ENCODE measurements around the gene EHBP1L1.

Gene EHBP1L1

DNA sequence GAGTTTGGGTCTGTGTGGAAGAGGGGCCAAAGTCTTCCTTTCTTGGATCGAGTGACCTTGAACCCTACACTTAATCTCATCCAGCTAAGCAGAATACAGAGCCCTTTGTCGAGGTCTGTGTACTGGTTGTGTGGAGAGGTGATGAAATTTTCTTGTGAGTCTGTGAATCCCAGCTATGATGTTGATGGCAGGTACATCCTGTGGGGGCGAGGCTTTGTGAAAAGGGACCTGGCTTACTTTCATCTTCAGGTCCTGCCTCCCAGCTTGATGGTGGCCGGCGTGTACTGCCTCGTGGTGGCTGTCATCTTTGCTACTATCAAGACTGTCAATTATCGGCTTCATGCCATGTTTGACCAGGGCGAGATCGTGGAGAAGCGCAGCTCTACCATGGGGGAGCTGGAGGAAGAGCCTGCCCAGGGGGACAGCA, 40.7 kb downstream of the EHBP1L1 start:
- no peak for DNase-seq (ENCODE audit: low read depth, low spot score)

DNA sequence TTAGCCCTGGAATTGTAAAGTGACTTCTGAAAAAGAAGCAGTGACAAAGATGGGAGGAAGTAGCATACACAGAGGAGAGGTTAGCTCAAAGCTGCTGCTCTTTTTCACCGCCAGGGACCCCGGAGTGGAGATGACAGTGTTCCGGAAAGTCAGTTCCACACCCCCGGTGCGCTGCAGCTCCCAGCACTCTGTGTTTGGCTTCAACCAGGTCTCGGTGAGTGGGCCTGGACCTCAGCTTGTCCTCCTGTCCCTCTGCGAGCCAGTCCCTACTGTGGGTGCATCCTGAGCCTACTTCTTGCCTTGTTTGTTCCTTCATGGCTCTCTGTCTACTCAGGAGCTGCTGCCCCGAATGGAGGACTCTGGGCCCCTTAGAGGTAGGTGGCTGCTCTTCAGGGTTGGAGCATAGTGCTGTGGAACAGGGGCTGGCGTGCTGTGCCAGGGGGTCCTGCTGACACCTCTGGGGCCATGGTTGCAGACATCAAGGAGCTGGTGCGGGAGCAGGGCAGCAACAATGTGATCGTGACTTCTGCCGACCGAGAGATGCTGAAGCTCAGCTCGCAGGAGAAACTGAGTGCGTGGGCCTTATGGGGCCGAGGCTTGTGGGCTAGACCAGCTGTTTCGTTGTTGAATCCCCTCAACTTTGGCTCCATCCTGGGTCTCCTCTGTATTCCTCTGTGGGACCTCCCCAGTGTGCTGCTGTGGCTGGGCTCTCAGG, 41.4 kb downstream of the EHBP1L1 start:
- no peak for DNase-seq (ENCODE audit: low read depth, low spot score)

DNA sequence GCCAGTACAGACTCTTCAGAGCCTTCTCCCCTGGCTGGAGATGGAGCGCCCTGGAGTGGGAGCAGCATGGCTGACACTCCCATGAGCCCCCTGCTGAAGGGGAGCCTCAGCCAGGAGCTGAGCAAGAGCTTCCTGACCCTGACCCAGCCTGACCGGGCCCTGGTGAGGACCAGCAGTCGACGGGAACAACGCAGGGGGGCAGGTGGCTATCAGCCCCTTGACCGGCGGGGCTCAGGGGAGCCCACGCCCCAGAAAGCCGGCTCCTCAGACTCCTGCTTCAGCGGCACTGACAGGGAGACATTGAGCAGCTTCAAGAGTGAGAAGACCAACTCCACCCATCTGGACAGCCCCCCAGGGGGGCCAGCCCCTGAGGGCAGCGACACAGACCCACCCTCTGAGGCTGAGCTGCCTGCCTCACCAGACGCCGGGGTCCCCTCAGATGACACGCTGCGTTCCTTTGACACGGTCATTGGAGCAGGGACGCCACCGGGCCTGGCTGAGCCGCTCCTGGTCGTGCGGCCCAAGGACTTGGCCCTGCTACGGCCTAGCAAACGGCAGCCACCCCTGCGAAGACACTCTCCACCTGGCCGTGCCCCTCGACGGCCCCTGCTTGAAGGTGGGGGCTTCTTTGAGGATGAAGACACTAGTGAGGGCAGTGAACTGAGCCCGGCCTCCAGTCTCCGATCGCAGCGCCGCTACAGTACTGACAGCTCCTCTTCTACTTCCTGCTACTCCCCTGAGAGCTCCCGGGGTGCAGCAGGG, 42.3 kb downstream of the EHBP1L1 start:
- DNase-seq (ENCODE audit: low read depth, low spot score), result no peak

DNA sequence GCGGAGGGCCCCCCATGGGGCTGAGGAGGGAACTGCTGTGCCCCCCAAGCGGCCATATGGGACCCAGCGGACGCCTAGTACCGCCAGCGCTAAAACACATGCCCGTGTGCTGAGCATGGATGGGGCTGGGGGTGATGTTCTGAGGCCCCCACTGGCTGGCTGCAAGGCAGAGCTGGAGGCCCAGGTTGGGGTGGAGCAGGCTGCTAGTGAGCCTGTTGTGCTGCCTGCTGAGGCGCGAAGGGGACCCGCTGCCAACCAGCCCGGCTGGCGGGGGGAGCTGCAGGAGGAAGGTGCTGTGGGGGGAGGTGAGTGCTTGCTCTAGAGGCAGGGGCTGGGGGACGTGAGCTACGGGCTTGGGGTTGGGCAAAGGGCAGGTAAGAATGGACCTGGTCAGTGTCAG, 42.9 kb downstream of the EHBP1L1 start:
- no peak for DNase-seq (ENCODE audit: low read depth, low spot score)

DNA sequence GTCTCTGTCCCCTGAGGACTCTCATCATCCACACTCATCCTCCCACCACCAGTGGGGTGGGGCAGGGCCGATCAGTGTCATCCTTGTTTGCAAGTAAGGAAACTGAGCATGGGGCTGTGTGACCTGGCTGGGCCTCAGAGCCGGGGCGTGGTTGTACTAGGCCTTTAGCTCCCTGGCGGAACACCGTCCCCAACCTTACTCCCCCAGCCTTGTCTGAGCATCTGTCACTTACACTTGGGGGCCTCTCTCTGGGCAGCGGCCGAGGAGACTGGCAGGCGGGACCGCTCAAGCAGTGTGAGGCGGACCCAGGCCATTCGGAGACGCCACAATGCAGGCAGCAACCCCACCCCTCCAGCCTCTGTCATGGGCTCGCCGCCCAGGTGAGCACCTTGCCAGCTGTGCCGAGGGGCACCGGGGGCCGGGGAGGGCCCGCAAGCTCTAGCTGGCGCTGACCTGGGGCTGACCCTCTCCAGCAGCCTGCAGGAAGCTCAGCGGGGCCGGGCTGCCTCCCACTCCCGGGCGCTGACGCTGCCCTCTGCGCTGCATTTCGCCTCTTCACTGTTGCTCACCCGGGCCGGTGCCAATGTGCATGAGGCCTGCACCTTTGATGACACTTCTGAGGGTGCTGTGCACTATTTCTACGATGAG, 43.6 kb downstream of the EHBP1L1 start:
- no peak for DNase-seq (ENCODE audit: low read depth, low spot score)

DNA sequence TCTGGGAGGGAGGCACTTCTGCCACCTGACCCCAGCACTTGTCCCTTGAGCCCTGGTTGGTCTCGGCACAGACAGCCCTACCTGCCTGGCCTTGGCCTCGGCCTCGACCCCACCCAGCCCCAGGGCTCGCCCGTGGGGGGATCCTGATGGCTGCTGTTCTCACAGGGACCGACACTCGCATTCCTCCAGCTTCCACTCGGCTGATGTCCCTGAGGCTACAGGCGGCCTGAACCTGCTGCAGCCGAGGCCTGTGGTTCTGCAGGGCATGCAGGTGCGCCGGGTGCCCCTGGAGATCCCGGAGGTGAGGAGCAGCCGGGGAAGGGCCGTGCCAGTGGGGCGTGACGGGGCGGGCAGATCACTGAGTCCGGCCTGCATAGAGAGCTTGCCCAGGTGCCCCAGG, 44.8 kb downstream of the EHBP1L1 start:
- DNase-seq (ENCODE audit: low read depth, low spot score), result no peak

DNA sequence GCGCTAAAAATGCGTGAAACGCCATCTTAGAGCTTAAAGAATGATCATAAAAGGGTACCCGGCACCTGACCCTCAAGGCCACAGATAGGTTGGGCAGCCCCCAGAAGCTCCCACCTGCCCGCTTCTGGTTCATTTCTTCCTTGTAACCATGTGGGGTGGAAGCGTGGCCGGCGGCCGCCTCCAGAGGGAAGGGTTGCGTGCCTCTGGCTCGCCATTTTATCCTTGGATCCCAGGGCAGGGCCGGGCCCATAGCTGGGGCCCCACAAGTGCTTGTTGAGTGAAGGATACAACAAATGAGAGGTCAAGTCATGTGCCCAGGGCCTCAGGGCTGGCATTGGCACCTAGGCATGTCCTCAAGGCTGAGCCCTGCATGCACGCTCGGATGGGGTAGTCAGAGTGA, 45.6 kb downstream of the EHBP1L1 start:
- no peak for DNase-seq (ENCODE audit: low read depth, low spot score)

DNA sequence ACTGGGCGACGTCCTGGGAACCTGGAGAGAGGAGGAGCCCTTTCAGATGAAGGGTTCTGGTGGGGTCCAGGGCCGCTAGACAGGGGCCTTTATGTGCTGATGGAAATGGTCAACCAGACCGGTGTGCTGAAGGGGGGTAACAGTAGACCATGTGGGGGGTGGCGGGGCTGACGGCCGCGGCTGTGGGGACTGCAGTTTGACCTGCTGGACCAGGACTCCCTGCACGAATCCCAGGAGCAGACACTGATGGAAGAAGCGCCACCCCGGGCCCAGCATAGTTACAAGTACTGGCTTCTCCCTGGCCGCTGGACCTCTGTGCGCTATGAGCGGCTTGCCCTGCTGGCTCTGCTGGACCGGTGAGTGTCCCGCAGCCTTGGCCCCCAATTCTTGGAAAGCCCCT, 46.2 kb downstream of the EHBP1L1 start:
- DNase-seq (ENCODE audit: low read depth, low spot score), result no peak

DNA sequence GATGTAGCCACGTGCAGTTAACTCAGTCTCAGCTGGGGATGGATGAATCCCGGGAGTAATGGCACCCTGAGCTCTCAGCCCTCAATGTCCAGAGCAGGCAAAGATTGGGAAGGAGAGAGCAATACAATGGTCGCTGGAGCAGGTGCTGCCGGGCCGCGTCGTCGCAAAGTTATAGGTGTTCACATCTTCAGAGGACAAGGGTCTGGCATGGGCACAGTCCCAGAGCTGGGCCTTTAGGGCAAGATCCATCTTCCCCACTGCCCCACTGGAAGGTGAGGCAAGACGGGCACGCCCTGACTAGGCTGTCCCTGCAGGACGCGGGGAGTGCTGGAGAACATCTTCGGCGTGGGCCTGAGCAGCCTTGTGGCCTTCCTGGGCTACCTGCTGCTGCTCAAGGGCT, 47.3 kb downstream of the EHBP1L1 start:
- DNase-seq (ENCODE audit: low read depth, low spot score), result no peak

DNA sequence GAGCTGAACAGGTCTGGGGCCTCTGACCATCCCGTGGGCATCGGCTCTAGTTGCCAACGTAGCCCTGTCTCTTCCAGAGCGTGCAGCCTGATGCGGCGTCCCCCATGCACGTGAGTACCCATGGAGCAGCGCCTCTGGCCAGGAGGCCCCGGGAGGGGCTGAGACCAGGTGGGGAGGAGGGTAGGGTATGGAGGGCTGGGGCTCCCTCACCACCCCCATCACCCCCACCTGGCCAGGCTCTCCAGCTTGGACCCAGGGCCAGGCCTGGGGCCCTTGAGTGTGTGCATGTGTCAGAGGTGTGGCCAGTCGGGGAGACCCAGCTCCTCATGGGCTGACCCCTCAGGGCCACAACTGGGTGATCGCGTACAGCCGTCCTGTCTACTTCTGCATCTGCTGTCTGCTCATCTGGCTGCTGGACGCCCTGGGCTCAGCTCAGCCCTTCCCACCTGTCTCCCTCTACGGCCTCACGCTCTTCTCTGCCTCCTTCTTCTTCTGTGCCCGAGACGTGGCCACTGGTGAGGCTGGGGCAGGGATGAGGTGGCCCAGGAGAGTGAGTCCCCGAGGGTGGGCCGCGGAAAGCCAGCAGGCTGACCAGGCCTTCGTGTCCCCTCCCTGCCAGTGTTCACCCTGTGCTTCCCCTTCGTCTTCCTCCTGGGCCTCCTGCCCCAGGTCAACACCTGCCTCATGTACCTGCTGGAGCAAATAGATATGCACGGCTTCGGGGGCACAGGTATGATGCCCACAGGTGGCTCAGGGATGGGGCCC, 48.2 kb downstream of the EHBP1L1 start:
- no peak for DNase-seq (ENCODE audit: low read depth, low spot score)

DNA sequence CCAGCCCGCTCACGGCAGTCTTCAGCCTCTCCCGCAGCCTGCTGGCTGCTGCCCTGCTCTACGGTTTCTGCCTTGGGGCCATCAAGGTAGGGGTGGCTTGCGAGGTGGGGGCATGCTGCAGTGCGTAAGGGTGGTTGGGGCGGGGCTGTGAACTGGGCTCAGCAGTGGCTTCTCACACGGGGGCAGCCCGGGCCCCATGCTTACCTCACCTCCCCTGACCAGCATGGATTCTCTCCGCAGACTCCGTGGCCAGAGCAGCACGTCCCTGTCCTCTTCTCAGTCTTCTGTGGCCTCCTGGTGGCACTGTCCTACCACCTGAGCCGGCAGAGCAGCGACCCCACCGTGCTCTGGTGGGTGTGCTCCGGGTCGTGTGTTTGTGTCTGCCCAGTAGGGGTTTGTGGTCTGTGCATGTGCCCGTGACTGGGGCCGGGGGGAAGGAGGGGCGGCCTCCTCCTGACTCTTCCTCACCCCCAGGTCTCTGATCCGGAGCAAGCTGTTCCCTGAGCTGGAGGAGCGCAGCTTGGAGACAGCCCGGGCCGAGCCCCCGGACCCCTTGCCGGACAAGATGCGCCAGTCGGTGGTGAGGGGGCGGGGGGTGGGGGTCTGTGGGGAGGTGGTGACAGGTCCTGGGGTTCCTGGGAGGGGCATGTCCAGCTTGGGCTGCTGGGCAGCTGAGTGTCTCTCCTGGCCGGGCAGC, 49.2 kb downstream of the EHBP1L1 start:
- no peak for DNase-seq (ENCODE audit: low read depth, low spot score)

DNA sequence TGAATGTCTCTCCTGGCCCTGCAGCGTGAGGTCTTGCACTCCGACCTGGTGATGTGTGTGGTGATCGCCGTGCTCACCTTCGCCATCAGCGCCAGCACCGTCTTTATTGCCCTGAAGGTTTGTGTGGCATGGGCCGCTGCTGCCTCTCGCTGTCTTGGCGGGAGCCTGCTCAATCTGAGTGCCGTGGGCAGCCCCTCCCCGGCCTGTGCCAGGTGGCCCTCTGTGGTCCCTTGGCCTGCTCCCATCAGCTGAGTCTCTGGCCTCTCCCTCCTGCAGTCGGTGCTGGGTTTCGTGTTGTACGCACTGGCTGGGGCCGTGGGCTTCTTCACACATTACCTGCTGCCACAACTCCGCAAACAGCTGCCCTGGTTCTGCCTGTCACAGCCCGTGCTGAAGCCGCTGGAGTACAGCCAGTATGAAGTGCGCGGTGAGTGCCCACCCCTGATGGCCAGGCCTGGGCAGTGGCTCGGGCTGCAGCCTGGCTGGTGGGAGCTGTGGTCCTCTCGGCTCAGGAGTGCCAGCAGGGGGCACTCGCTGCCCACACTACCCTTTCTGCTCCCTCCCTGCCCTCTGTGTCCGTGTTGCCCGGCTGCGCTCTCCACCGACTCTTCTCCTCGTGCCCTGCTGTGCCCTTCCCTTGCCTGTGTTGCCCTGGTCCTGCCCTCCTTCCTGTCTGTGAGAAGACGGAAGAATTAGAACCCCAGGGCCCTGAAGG, 49.9 kb downstream of the EHBP1L1 start:
- peak; percentile 73 for DNase-seq (ENCODE audit: low read depth, low spot score)

DNA sequence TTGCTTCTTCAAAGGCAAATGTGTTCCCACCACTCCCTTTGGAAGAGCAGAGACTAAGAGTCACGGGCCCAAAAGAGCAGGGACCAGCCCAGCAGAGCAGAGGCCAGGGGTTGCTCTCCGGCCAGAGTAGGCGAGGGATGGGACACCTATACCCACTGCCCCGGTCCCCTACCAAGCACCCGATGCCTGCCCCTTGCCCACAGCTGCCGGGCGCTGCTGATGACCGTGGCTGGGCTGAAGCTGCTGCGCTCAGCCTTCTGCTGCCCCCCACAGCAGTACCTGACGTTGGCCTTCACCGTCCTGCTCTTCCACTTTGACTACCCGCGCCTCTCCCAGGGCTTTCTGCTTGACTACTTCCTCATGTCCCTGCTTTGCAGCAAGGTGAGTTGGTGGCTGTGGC, 51.3 kb downstream of the EHBP1L1 start:
- DNase-seq (ENCODE audit: low read depth, low spot score), result no peak

DNA sequence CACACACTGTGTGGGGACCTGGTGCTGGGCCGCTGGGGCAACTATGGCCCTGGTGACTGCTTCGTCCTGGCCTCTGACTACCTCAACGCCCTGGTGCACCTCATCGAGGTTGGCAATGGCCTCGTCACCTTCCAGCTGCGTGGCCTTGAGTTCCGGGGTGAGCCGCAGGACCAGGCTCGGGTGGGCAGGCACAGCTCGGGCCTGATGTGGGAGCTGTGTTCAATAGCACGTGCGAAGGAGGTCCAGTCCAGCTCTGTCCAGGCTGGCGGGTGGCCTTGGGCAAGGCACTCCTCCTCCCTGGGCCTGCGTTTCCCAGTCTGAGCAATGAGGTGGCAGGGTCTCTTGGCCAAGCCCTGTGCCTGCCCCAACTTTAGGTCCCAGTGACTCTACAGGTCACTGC, 53.7 kb downstream of the EHBP1L1 start:
- DNase-seq (ENCODE audit: low read depth, low spot score), result no peak

DNA sequence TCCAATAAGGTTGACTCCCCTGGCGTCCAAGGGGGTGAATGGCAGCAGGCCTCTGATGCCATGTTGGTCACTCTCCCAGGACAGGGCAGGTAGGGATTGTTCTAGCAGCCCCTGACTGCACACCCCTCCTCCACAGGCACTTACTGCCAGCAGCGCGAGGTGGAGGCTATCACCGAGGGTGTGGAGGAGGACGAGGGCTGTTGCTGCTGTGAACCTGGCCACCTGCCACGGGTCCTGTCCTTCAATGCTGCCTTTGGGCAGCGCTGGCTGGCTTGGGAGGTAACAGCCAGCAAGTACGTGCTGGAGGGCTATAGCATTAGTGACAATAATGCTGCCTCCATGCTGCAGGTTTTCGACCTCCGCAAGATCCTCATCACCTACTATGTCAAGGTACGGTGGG, 54.4 kb downstream of the EHBP1L1 start:
- DNase-seq (ENCODE audit: low read depth, low spot score), result no peak

DNA sequence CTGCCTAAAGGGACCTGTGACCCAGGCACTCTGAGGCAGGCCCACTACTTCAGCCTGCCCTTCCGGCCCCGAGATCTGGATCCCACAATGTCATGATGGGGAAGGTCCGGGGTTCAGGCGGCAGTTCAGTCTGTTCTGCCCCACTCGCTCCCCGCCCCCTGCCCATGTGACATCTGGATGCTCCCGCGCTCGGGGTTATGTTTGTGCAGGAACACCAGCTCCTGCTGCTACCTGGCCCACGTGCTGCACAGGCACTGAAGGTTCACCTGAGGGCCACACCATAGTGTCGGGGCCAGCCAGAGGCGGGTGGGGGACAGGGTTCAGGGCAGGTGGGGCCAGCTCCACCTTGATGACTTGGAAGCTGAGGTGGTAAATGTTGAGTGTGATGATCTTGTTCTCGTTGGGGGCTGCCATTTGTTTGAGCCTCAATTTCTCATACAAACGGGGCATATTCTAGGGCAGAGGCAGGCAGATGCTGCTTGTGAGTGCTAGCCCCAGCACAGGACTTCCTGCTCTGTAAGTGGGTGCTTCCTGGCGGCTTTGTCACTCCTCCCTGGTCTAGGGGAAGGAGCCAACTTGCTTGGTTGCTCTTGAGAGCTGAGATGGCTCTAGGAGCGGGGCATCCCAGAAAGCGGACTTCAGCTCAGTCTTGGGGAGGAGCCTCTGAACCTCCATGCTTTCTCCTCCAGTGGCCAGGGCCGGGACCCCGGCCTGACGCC, 57.7 kb downstream of the EHBP1L1 start:
- no peak for DNase-seq (ENCODE audit: low read depth, low spot score)

DNA sequence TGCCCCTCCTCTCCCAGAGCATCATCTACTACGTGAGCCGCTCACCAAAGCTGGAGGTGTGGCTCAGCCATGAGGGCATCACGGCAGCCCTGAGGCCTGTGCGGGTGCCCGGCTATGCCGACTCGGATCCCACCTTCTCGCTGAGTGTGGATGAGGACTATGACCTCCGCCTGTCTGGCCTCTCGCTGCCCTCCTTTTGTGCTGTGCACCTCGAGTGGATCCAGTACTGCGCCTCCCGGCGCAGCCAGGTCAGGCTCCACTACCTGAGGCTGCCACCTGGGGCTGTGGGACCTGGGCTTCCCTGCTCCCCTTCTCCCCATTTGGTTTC, 58.2 kb downstream of the EHBP1L1 start:
- no peak for DNase-seq (ENCODE audit: low read depth, low spot score)

DNA sequence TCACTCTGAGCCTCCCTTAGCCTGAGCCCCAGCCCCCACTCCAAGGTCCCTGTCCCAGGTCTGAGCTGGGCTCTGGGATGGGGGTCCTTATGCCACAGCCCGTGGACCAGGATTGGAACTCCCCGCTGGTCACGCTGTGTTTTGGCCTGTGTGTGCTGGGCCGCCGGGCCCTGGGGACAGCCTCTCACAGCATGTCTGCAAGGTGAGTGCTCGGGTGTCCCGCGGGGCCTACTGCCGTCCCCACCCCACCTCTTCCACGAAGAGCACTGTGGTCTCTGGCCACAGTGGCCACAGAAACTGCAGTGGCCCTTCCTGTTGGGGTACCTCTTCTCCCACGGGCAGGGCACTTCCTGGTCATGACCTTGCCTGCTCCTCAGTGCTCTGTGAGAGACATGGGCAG, 58.6 kb downstream of the EHBP1L1 start:
- DNase-seq (ENCODE audit: low read depth, low spot score), result no peak

DNA sequence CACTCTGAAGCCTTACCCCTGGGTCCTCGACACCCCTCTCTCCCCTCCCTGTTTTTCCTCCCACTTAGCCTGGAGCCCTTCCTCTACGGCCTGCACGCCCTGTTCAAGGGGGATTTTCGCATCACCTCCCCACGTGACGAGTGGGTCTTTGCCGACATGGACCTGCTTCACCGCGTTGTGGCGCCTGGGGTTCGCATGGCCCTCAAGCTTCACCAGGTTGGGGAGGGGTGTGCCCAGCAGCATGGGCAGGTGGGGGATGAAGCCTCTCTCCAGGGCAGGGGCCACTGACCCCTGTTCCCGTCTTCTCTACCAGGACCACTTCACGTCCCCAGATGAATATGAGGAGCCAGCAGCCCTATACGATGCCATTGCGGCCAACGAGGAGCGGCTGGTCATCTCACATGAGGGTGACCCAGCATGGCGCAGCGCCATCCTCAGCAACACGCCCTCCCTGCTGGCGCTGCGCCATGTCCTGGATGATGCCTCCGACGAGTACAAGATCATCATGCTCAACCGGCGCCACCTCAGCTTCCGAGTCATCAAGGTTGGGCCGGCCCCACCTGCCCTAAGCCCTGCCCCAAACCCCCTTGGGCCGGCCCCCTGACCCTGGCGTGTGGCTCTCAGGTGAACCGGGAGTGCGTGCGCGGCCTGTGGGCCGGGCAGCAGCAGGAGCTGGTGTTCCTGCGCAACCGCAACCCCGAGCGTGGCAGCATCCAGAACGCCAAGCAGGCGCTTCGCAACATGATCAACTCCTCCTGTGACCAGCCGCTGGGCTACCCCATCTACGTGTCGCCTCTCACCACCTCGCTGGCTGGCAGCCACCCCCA, 59.3 kb downstream of the EHBP1L1 start:
- no peak for DNase-seq (ENCODE audit: low read depth, low spot score)

Data from astrocyte of the hippocampus (primary cell).